Esophagus squamous epithelium (tissue), 5 donors: ENCODE data around the gene SMIM5. TPM values are rescaled to one million over a fixed set of nuclear protein-coding genes. Genes with fewer than 3 reads are reported as not detected.

Experiments used
- DNase-seq: peaks from one replicate; lab custom pipeline; 2025; lab: John Stamatoyannopoulos, UW
- H3K27ac ChIP-seq, 4 donors: fragments of 200-600 bp; sonication (generic); one replicate each; pipeline ENCODE4 v1.5.1; 2016 to 2019; ENCODE audit warnings: mild to moderate bottlenecking in 1 of 4
- H3K27me3 ChIP-seq, 4 donors: fragments of 200-600 bp; sonication (generic); 1 replicate in 3 of 4; 2 replicates in 1 of 4; pipeline versions ENCODE4 v1.5.1 to v1.6.0; 2017 to 2021; ENCODE audit warnings: antibody characterized with exemption in 1 of 4
- H3K36me3 ChIP-seq, 3 donors: fragments of 200-600 bp; sonication (generic); one replicate each; pipeline ENCODE4 v1.5.1; 2016 to 2019
- H3K4me1 ChIP-seq, 3 donors: fragments of 200-600 bp; sonication (generic); one replicate each; pipeline ENCODE4 v1.5.1; 2017 to 2019
- H3K4me3 ChIP-seq, 4 donors: fragments of 200-600 bp; sonication (generic); 1 replicate in 3 of 4; 2 replicates in 1 of 4; pipeline ENCODE4 v1.5.1; 2016 to 2019; ENCODE audit warnings: mild to moderate bottlenecking in 2 of 4, moderate library complexity in 1 of 4
- H3K9me3 ChIP-seq, 3 donors: fragments of 200-600 bp; sonication (generic); one replicate each; pipeline ENCODE4 v1.5.1; 2016 to 2019
- POLR2A ChIP-seq, 4 donors: fragments of 450-650 bp; IDR thresholded peaks; one replicate each; pipeline ENCODE4 v1.6.1; 2017; ENCODE audit warnings: antibody characterized with exemption in 4 of 4, mild to moderate bottlenecking in 4 of 4, moderate library complexity in 3 of 4
- WGBS, 2 donors: methylation state at CpG; one replicate each; pipeline ENCODE4 v1.1.5; 2018; 5-methylcytosine and 5-hydroxymethylcytosine counted together
- intact Hi-C: fragments of 100-400 bp; cut with DNase I; formaldehyde crosslinking; loops from one replicate; pipeline ENCODE4 v1.15.0; 2022
- total RNA-seq, 4 donors: library from RNA; depleted of rRNA; stranded (reverse); fragments of >200 nt; gene quantifications; one replicate each; pipeline ENCODE4 v1.1.0, GENCODE V29; 2016
- TF ChIP-seq, protein P1 (sequence below), 6 experiments: fragments of 450-650 bp in 4 of 6; fragments of 200-600 bp in 2 of 6; sonication (generic) in 2 of 6; IDR thresholded peaks; one replicate each; pipeline ENCODE4 v1.5.1; 2016 to 2019; ENCODE audit warnings: antibody characterized with exemption in 6 of 6, mild to moderate bottlenecking in 4 of 6, moderate library complexity in 4 of 6
- donor health status: DM: yes; HTN: yes; CAD: no.

The SMIM5 gene
- total RNA-seq, 4 donors from 2014 or later = 7.4 to 16.8 (median 8.6) TPM

- DNase-seq = peak; percentile 69
- H3K27me3 ChIP-seq = peaks cover 0 to 15% (median 0%) of the 10 kb centered on the region in 4 donors
- intact Hi-C loops = loop anchor here (5.0 to 10.0 kb wide), 2 partner anchors 72 to 154 kb away; partner anchors contain the start of genes CASKIN2 and TSEN54
- H3K36me3 ChIP-seq = no peaks in the 10 kb centered on the region
- peak overlapping the region; percentile 34 to 82 (median 65) for H3K4me3 ChIP-seq
- TF ChIP-seq POLR2A (IDR thresholded peaks at IDR 0.05) = peak in 2 of 4 donors; percentile 66 to 79
- TF ChIP-seq, protein P1, sequence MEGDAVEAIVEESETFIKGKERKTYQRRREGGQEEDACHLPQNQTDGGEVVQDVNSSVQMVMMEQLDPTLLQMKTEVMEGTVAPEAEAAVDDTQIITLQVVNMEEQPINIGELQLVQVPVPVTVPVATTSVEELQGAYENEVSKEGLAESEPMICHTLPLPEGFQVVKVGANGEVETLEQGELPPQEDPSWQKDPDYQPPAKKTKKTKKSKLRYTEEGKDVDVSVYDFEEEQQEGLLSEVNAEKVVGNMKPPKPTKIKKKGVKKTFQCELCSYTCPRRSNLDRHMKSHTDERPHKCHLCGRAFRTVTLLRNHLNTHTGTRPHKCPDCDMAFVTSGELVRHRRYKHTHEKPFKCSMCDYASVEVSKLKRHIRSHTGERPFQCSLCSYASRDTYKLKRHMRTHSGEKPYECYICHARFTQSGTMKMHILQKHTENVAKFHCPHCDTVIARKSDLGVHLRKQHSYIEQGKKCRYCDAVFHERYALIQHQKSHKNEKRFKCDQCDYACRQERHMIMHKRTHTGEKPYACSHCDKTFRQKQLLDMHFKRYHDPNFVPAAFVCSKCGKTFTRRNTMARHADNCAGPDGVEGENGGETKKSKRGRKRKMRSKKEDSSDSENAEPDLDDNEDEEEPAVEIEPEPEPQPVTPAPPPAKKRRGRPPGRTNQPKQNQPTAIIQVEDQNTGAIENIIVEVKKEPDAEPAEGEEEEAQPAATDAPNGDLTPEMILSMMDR (IDR thresholded peaks at IDR 0.05) = peak; percentile 58 to 95 (median 88)
- 7 to 15% methylated on average over 11 to 14 of the region's 100 CpGs for WGBS, 2 donors
- H3K4me1 ChIP-seq = peaks cover 14 to 40% (median 16%) of the 10 kb centered on the region in 3 donors
- H3K9me3 ChIP-seq = no peaks in the 10 kb centered on the region
- peak overlapping the region; percentile 78 to 97 (median 93) for H3K27ac ChIP-seq
Measured at GRCh38 chr17:75589012-75589918, 44.0 kb upstream of the SMIM5 start.

DNA sequence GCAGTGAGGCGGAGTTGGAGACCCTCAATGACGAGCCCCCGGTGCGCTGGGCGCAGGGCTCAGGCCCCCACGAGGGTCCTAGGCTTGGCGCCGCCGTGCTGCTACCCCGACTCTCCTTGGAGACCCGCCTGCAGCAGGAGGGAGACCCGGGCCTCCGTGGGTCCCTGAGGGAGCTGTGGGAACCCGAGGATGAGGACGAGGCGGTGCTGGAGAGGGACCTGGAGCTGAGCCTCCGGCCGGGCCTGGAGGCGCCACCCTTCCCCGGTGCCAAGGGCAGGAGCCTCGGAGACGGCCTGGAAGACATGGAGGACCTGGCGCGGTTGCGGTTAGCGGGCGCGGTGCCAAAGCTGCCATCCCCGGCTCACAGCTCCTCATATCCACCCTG is 43.3 kb upstream of the SMIM5 start:
- TF ChIP-seq, protein P1 (IDR thresholded peaks at IDR 0.05) = no peak
- TF ChIP-seq POLR2A (IDR thresholded peaks at IDR 0.05) = no peak
- Histone ChIP-seq H3K4me1 (peaks cover 14 to 40% (median 16%) of the 10 kb centered on the region in 3 donors), H3K27me3 (peaks cover 0 to 15% (median 0%) of the 10 kb centered on the region in 4 donors), H3K36me3 (no peaks in the 10 kb centered on the region), H3K4me3 (peak overlapping the region; percentile 34 to 82 (median 65)), H3K9me3 (no peaks in the 10 kb centered on the region), H3K27ac (peak overlapping the region; percentile 78 to 97 (median 93))
- no peak for DNase-seq
- intact Hi-C loops = loop anchor here (5.0 to 10.0 kb wide), 2 partner anchors 73 to 155 kb away; partner anchors contain the start of genes CASKIN2 and TSEN54
- 50% methylated on average over 4 of the region's 29 CpGs; no CpG with 5 or more reads in 1 of the 2 donors for WGBS, 2 donors

DNA sequence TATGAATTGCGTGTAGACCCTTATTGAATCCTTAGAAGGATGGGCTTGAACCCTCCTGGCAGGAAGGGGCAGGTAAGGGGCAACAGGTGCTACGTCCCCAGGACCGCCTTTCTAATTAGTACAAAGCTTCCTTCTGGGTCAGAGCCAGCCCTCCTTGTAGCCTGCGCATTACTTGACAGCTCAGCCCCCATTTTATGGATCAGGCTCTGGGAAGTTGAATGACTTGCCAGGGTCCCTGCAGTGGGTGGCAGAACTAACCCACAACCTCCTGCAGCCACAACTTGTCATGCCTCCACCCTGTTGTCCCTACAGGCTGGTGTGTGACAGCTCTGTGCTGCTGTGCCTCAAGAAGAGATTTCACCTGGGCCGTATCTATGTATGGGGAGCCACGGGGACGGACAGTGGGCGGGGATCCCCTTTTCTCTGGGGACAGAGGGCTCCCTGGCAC is 42.9 kb upstream of the SMIM5 start:
- TF ChIP-seq POLR2A (IDR thresholded peaks at IDR 0.05) = no peak
- TF ChIP-seq, protein P1 (IDR thresholded peaks at IDR 0.05) = no peak
- H3K27me3 ChIP-seq = peaks cover 0 to 15% (median 0%) of the 10 kb centered on the region in 4 donors
- no peaks in the 10 kb centered on the region for H3K36me3 ChIP-seq
- H3K27ac ChIP-seq = peak overlapping the region in 2 of 4 donors; percentile 94 to 97
- peaks cover 14 to 40% (median 16%) of the 10 kb centered on the region in 3 donors for H3K4me1 ChIP-seq
- intact Hi-C loops = no loop called here
- no peak overlapping the region for H3K4me3 ChIP-seq
- DNase-seq = no peak
- WGBS, 2 donors = 55 to 72% methylated on average over 4 to 7 of the region's 8 CpGs
- no peaks in the 10 kb centered on the region for H3K9me3 ChIP-seq

DNA sequence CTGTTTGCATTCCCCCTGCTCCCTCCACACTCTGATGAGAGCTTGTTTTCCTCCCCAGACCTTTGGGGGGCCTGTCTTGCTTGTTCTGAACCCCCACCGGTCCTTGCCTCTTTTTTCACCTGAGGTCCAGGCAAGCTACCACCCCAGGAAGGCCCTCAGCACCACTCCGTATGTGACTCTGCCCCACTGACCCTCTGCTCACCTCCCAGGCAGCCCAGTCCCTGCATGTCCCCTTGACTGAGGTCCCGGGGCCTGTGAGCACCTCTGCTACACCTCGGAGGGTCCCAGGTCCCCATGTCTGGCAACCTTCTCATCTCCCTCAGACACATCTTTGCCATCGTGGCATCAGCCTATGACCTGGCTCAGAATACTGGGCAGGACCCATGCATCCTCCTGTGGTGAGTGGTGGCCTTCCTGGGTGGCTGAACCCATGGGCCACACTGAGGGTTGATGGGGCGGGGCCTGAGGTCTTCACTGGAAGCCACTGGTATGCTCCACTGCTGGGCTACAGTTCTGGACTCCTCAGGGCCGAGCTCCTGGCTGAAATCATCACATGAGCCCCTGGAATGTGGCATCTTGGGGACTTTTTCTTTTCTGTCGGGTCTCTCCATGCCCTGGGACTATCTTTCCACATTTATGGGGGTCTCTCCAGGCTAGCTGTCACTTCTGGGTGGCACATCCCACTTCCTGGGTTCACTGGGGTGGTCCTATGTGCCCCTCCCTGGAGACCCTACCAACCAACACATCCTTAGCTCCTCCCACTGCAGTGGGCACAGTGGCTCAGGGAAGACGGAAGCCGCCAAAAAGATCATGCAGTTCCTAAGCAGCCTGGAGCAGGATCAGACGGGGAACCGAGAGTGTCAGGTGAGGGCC is 42.1 kb upstream of the SMIM5 start:
- intact Hi-C loops = no loop called here
- H3K36me3 ChIP-seq = no peaks in the 10 kb centered on the region
- peak overlapping the region in 1 of 4 donors; percentile 94 for H3K27ac ChIP-seq
- H3K4me3 ChIP-seq = no peak overlapping the region
- H3K27me3 ChIP-seq = peaks cover 0 to 15% (median 0%) of the 10 kb centered on the region in 4 donors
- H3K9me3 ChIP-seq = no peaks in the 10 kb centered on the region
- no peak for DNase-seq
- TF ChIP-seq, protein P1 (IDR thresholded peaks at IDR 0.05) = no peak
- no peak for TF ChIP-seq POLR2A (IDR thresholded peaks at IDR 0.05)
- peaks cover 14 to 40% (median 16%) of the 10 kb centered on the region in 3 donors for H3K4me1 ChIP-seq
- 80 to 88% methylated on average over 7 to 9 of the region's 12 CpGs for WGBS, 2 donors
